Subcutaneous abdominal adipose tissue (tissue), 5 donors: Measurements from ENCODE around the gene ATG16L2.
"Not testable (repeated sequence)": the region's sequence is repeated elsewhere in the genome, so short reads cannot be mapped to it uniquely, and the experiment has no call there.

Experiments used
- H3K27ac ChIP-seq: one replicate; pipeline ENCODE4 v1.7.0; 2013; ENCODE audit warnings: low read depth, mild to moderate bottlenecking, inconsistent platforms, low read length, moderate library complexity
- H3K27me3 ChIP-seq, 5 donors: one replicate each; pipeline ENCODE4 v1.7.0; 2013; ENCODE audit warnings: low read length in 5 of 5, inconsistent platforms in 1 of 5; ENCODE audit not compliant: control insufficient read depth in 5 of 5, insufficient read depth in 4 of 5
- H3K36me3 ChIP-seq, 5 donors: one replicate each; pipeline ENCODE4 v1.7.0; 2013; ENCODE audit warnings: low read length in 5 of 5; ENCODE audit not compliant: control insufficient read depth in 5 of 5, insufficient read depth in 5 of 5
- H3K4me1 ChIP-seq, 5 donors: one replicate each; pipeline ENCODE4 v1.7.0; 2013; ENCODE audit warnings: low read length in 5 of 5, mild to moderate bottlenecking in 3 of 5, moderate library complexity in 1 of 5; ENCODE audit not compliant: control insufficient read depth in 5 of 5, insufficient read depth in 5 of 5
- H3K4me3 ChIP-seq, 5 donors: one replicate each; pipeline ENCODE4 v1.7.0; 2013; ENCODE audit warnings: low read length in 5 of 5, low read depth in 1 of 5
- H3K9ac ChIP-seq, 5 donors: one replicate each; pipeline ENCODE4 v1.7.0; 2013; ENCODE audit warnings: low read length in 5 of 5, mild to moderate bottlenecking in 4 of 5, moderate library complexity in 3 of 5
- H3K9me3 ChIP-seq, 5 donors: one replicate each; pipeline ENCODE4 v1.7.0; 2013; ENCODE audit warnings: low read length in 5 of 5; ENCODE audit not compliant: control insufficient read depth in 5 of 5
- donor health status: healthy.
- donor health status: healthy.
- donor health status: healthy.
- donor health status: healthy.
- donor health status: healthy.

The ATG16L2 gene

GRCh38 chr11:72824811-72825505 lies 10.7 kb downstream of the ATG16L2 start:
- Histone ChIP-seq H3K9ac (no peak overlapping the region), H3K27ac (no peak overlapping the region), H3K4me3 (no peak overlapping the region), H3K4me1 (peaks cover 5 to 36% (median 26%) of the 10 kb centered on the region in 5 donors), H3K27me3 (no peaks in the 10 kb centered on the region), H3K36me3 (peaks cover 0 to 38% (median 0%) of the 10 kb centered on the region in 5 donors), H3K9me3 (no peaks in the 10 kb centered on the region)

DNA sequence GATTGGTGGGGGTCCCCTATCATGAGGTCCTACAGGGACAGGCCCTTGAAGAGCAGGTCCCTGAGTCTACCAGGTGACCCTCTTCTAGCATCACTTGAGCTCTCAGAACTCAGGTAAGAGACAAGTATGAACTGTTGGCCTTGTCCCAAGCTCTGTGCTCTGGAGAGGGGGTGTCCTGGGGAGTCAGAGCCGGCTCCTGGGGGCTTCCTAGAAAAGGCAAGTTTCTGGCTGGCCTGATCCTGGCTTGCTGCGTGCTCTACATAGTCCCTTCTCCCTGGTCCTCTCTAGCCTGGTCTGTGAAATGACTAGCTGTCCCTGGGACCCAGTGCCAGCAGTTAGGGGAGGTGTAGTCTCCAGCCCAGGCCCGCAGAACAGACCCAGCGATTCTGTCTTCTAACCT lies 11.4 kb downstream of the ATG16L2 start:
- no peaks in the 10 kb centered on the region for H3K27me3 ChIP-seq
- H3K9me3 ChIP-seq, result no peaks in the 10 kb centered on the region
- H3K27ac ChIP-seq, result no peak overlapping the region
- peaks cover 5 to 36% (median 26%) of the 10 kb centered on the region in 5 donors for H3K4me1 ChIP-seq
- H3K9ac ChIP-seq, result no peak overlapping the region
- H3K36me3 ChIP-seq, result peaks cover 0 to 41% (median 2%) of the 10 kb centered on the region in 5 donors
- H3K4me3 ChIP-seq, result no peak overlapping the region

GRCh38 chr11:72826191-72826941 lies 12.2 kb downstream of the ATG16L2 start:
- Histone ChIP-seq H3K4me3 (no peak overlapping the region), H3K9ac (no peak overlapping the region), H3K4me1 (peaks cover 5 to 34% (median 23%) of the 10 kb centered on the region in 5 donors), H3K27ac (peak overlapping the region; percentile 65), H3K36me3 (peaks cover 0 to 37% (median 3%) of the 10 kb centered on the region in 5 donors), H3K9me3 (no peaks in the 10 kb centered on the region), H3K27me3 (no peaks in the 10 kb centered on the region)

DNA sequence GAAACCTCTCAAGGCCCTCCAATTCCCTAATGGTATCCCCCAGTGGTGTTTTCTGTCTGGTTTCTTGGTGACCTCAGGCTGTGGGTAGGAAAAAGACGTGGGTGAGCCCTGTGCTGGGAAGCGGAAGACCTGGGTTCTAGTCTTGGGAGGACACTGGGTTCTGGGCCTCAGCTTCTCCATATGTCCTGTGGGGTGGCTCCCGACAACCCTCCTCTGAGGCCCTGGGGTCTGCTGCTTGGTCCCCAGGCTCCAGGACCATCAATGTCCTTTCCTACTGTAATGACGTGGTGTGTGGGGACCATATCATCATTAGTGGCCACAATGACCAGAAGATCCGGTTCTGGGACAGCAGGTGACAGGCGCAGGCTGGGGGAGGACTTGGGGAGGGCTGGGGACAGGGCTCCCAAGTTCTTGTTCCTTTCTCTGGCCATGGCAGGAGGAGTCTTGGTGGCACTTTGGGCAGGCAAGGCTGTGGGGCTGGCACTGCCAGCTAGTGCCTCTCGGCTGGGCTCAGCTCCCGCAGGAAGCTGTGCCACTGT lies 12.8 kb downstream of the ATG16L2 start:
- no peak overlapping the region for H3K4me3 ChIP-seq
- peak overlapping the region; percentile 65 for H3K27ac ChIP-seq
- H3K27me3 ChIP-seq, result no peaks in the 10 kb centered on the region
- H3K9me3 ChIP-seq, result no peaks in the 10 kb centered on the region
- peaks cover 7 to 34% (median 24%) of the 10 kb centered on the region in 5 donors for H3K4me1 ChIP-seq
- H3K9ac ChIP-seq, result no peak overlapping the region
- peaks cover 0 to 37% (median 3%) of the 10 kb centered on the region in 5 donors for H3K36me3 ChIP-seq

DNA sequence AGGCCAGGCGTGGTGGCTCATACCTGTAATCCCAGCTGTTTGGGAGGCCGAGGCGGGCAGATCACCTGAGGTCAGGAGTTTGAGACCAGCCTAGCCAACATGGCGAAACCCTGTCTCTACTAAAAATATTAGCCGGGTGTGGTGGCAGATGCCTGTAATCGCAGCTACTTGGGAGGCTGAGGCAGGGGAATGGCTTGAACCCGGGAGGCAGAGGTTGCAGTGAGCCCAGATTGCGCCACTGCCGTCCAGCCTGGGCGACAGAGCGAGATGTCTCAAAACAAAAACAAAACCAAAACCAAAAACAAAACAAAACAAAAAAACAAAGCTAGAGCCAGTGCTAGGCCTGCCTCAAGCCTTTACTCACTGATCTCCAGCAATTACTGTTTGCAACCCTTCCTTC lies 13.4 kb downstream of the ATG16L2 start:
- H3K9me3 ChIP-seq, H3K9ac ChIP-seq, H3K27me3 ChIP-seq: not testable (repeated sequence)
- Histone ChIP-seq H3K27ac (peak overlapping the region; percentile 65), H3K4me1 (peaks cover 7 to 35% (median 21%) of the 10 kb centered on the region in 5 donors), H3K4me3 (peak overlapping the region in 1 of 5 donors; percentile 30), H3K36me3 (peaks cover 0 to 37% (median 3%) of the 10 kb centered on the region in 5 donors)

DNA sequence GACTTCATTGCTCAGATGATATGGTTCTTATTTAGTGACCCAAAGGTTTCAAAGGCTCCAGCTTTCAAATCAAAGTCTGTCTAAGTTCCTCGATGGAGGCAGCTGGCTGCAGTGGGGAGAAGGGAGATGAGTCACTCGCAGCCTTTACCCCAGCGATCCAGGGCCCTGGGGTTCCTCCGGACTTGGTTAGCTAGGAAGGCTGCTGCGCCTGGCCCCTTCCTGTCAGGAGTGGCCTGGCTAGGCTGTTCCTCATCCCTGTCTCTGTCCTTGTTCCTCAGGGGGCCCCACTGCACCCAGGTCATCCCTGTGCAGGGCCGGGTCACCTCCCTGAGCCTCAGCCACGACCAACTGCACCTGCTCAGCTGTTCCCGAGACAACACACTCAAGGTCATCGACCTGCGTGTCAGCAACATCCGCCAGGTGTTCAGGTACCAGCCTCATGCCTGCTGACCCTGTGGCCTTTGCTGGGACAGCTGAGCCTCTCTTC lies 13.9 kb downstream of the ATG16L2 start:
- H3K9ac ChIP-seq, result peak overlapping the region in 2 of 5 donors; percentile 48 to 60
- peaks cover 0 to 36% (median 3%) of the 10 kb centered on the region in 5 donors for H3K36me3 ChIP-seq
- H3K27ac ChIP-seq, result peak overlapping the region; percentile 65

GRCh38 chr11:72828692-72829101 lies 14.5 kb downstream of the ATG16L2 start:
- Histone ChIP-seq H3K4me1 (peaks cover 10 to 46% (median 21%) of the 10 kb centered on the region in 5 donors), H3K27ac (peak overlapping the region; percentile 65), H3K27me3 (no peaks in the 10 kb centered on the region), H3K9me3 (no peaks in the 10 kb centered on the region), H3K9ac (peak overlapping the region in 1 of 5 donors; percentile 60), H3K36me3 (peaks cover 0 to 33% (median 3%) of the 10 kb centered on the region in 5 donors), H3K4me3 (no peak overlapping the region)

More for the DNA sequence above, 13.9 kb downstream of the ATG16L2 start:
- Histone ChIP-seq H3K4me3 (peak overlapping the region in 1 of 5 donors; percentile 30), H3K9me3 (no peaks in the 10 kb centered on the region), H3K4me1 (peaks cover 7 to 40% (median 21%) of the 10 kb centered on the region in 5 donors), H3K27me3 (no peaks in the 10 kb centered on the region)

GRCh38 chr11:72829178-72829577 lies 15.0 kb downstream of the ATG16L2 start:
- Histone ChIP-seq H3K36me3 (peaks cover 0 to 33% (median 3%) of the 10 kb centered on the region in 5 donors), H3K4me1 (peaks cover 13 to 50% (median 26%) of the 10 kb centered on the region in 5 donors), H3K9ac (no peak overlapping the region), H3K27ac (no peak overlapping the region), H3K27me3 (no peaks in the 10 kb centered on the region), H3K9me3 (no peaks in the 10 kb centered on the region), H3K4me3 (no peak overlapping the region)

DNA sequence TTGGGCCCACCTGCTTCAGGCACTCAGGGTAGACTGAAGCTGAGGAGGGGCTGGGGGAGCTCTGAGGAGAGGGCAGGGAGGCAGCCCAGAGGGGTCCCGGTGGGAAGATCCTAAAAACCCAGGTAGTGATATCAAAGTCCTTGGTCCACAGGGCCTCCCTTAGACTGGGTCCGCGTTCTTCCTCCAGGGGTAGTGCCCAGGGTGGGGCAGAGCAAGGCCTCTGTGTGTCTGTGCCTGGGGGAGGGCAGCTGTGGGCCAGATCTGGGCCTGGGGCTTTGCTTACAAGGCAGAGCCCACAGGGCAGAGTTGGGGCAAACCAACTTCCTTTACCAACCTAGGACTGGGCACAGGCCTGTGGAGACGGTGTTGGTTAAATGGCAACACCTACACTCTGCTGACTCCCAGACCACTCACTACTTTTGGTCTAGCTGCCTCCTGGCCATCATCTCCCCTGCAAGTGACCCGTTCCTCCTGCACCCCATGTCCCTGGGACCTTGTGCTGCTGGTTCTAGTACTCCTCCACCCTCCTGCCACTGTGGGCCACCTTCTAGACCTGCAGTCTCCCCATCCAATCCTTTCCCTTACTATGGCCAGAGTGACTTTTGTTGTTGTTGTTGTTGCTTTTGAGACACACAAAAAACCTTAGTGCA lies 15.8 kb downstream of the ATG16L2 start:
- H3K36me3 ChIP-seq, result peaks cover 0 to 32% (median 3%) of the 10 kb centered on the region in 5 donors
- H3K9ac ChIP-seq, result no peak overlapping the region
- H3K27me3 ChIP-seq, result no peaks in the 10 kb centered on the region
- peaks cover 16 to 59% (median 29%) of the 10 kb centered on the region in 5 donors for H3K4me1 ChIP-seq
- H3K4me3 ChIP-seq, result no peak overlapping the region
- no peak overlapping the region for H3K27ac ChIP-seq
- no peaks in the 10 kb centered on the region for H3K9me3 ChIP-seq
